ENCODE results near the gene ZMYND8. TPM values are rescaled to one million over a fixed set of nuclear protein-coding genes. Genes with fewer than 3 reads are reported as not detected.
"Not testable (repeated sequence)": the region's sequence is repeated elsewhere in the genome, so short reads cannot be mapped to it uniquely, and the experiment has no call there.

Gene ZMYND8
- total and polyA plus RNA-seq, 2 experiments from 2014 or later, result 10.2 to 12.4 TPM

GRCh38 chr20:47178851-47179250 is 177.6 kb downstream of the ZMYND8 start:
- H3K27ac ChIP-seq, result no peak overlapping the region
- no peak overlapping the region for H3K4me3 ChIP-seq
- no peak overlapping the region for H3K4me2 ChIP-seq (ENCODE audit: unreplicated experiment)
- no peaks in the 10 kb centered on the region for H3K79me2 ChIP-seq (ENCODE audit: insufficient read depth)
- no peaks in the 10 kb centered on the region for H3K27me3 ChIP-seq (replicated peaks; ENCODE audit: insufficient read depth)
- H2AFZ ChIP-seq, result no peak overlapping the region
- no peak overlapping the region for H3K9ac ChIP-seq
- no peaks in the 10 kb centered on the region for H3K9me2 ChIP-seq (ENCODE audit: insufficient read depth)
- H3K9me3 ChIP-seq (ENCODE audit: low read depth), result no peaks in the 10 kb centered on the region
- no peak for TF ChIP-seq EZH2phosphoT487 (IDR thresholded peaks at IDR 0.05; ENCODE audit: insufficient read depth, low read depth)
- TF ChIP-seq EZH2 (IDR thresholded peaks at IDR 0.05; ENCODE audit: insufficient read depth, poor library complexity, severe bottlenecking), result no peak
- H3F3A ChIP-seq (ENCODE audit: insufficient read depth), result no peaks in the 10 kb centered on the region
- no peaks in the 10 kb centered on the region for H3K4me1 ChIP-seq (ENCODE audit: insufficient read depth)
- no peak for DNase-seq
- 67 to 88% methylated on average over 1 of the region's 1 CpG for WGBS, 2 experiments (ENCODE audit: low coverage in 1 of 2, low lambda C conversion rate in 2 of 2, missing lambda C conversion rate in 2 of 2)
- H4K20me1 ChIP-seq (ENCODE audit: insufficient read depth), result no peaks in the 10 kb centered on the region
- no peaks in the 10 kb centered on the region for H3K36me3 ChIP-seq (ENCODE audit: low read depth)
- in situ Hi-C loops (cut with MboI), result no loop called here

- Histone ChIP-seq H3K9ac (no peak overlapping the region), H3K36me3 (ENCODE audit: low read depth) (no peaks in the 10 kb centered on the region), H3K27ac (no peak overlapping the region), H2AFZ (no peak overlapping the region), H3K9me2 (ENCODE audit: insufficient read depth) (no peaks in the 10 kb centered on the region), H3K27me3 (replicated peaks; ENCODE audit: insufficient read depth) (no peaks in the 10 kb centered on the region), H3K79me2 (ENCODE audit: insufficient read depth) (no peaks in the 10 kb centered on the region), H3K4me3 (no peak overlapping the region), H3F3A (ENCODE audit: insufficient read depth) (no peaks in the 10 kb centered on the region), H4K20me1 (ENCODE audit: insufficient read depth) (no peaks in the 10 kb centered on the region), H3K9me3 (ENCODE audit: low read depth) (no peaks in the 10 kb centered on the region), H3K4me1 (ENCODE audit: insufficient read depth) (no peaks in the 10 kb centered on the region), H3K4me2 (ENCODE audit: unreplicated experiment) (no peak overlapping the region)
- DNase-seq, result no peak
- TF ChIP-seq EZH2 (IDR thresholded peaks at IDR 0.05; ENCODE audit: insufficient read depth, poor library complexity, severe bottlenecking), result no peak
- no peak for TF ChIP-seq EZH2phosphoT487 (IDR thresholded peaks at IDR 0.05; ENCODE audit: insufficient read depth, low read depth)
- 77 to 89% methylated on average over 3 of the region's 3 CpGs for WGBS, 2 experiments (ENCODE audit: low coverage in 1 of 2, low lambda C conversion rate in 2 of 2, missing lambda C conversion rate in 2 of 2)
- in situ Hi-C loops (cut with MboI), result no loop called here
Observed at GRCh38 chr20:47178277-47178676, 178.2 kb downstream of the ZMYND8 start.

- in situ Hi-C loops (cut with MboI); H3K4me2 ChIP-seq (ENCODE audit: unreplicated experiment); H3K79me2 ChIP-seq (ENCODE audit: insufficient read depth); H3K9me2 ChIP-seq (ENCODE audit: insufficient read depth); H3K4me1 ChIP-seq (ENCODE audit: insufficient read depth); H3F3A ChIP-seq (ENCODE audit: insufficient read depth); H3K27ac ChIP-seq; H4K20me1 ChIP-seq (ENCODE audit: insufficient read depth); H3K9me3 ChIP-seq (ENCODE audit: low read depth); H3K27me3 ChIP-seq (replicated peaks; ENCODE audit: insufficient read depth); DNase-seq; H3K4me3 ChIP-seq; H2AFZ ChIP-seq; H3K36me3 ChIP-seq (ENCODE audit: low read depth); H3K9ac ChIP-seq: not testable (repeated sequence)
- 71 to 75% methylated on average over 5 of the region's 5 CpGs for WGBS, 2 experiments (ENCODE audit: low coverage in 1 of 2, low lambda C conversion rate in 2 of 2, missing lambda C conversion rate in 2 of 2)
Observed at GRCh38 chr20:47176217-47176616, 180.3 kb downstream of the ZMYND8 start.

GRCh38 chr20:47175493-47175892 is 181.0 kb downstream of the ZMYND8 start:
- TF ChIP-seq EZH2 (IDR thresholded peaks at IDR 0.05; ENCODE audit: insufficient read depth, poor library complexity, severe bottlenecking) (no peak), EZH2phosphoT487 (IDR thresholded peaks at IDR 0.05; ENCODE audit: insufficient read depth, low read depth) (no peak)
- peaks cover 10% of the 10 kb centered on the region; the same call in 1 of the 2 replicates for H3F3A ChIP-seq (ENCODE audit: insufficient read depth)
- DNase-seq, result no peak
- H4K20me1 ChIP-seq (ENCODE audit: insufficient read depth), result no peaks in the 10 kb centered on the region
- no peak overlapping the region for H3K4me2 ChIP-seq (ENCODE audit: unreplicated experiment)
- in situ Hi-C loops (cut with MboI), result no loop called here
- H3K36me3 ChIP-seq (ENCODE audit: low read depth), result no peaks in the 10 kb centered on the region
- no peaks in the 10 kb centered on the region for H3K9me2 ChIP-seq (ENCODE audit: insufficient read depth)
- WGBS, 2 experiments (ENCODE audit: low coverage in 1 of 2, low lambda C conversion rate in 2 of 2, missing lambda C conversion rate in 2 of 2), result 48 to 56% methylated on average over 6 of the region's 6 CpGs
- H3K27me3 ChIP-seq (replicated peaks; ENCODE audit: insufficient read depth), result no peaks in the 10 kb centered on the region
- H3K79me2 ChIP-seq (ENCODE audit: insufficient read depth), result no peaks in the 10 kb centered on the region
- no peak overlapping the region for H3K4me3 ChIP-seq
- H2AFZ ChIP-seq, result no peak overlapping the region
- H3K9ac ChIP-seq, result no peak overlapping the region
- H3K27ac ChIP-seq, result no peak overlapping the region
- H3K9me3 ChIP-seq (ENCODE audit: low read depth), result no peaks in the 10 kb centered on the region
- peaks cover 7% of the 10 kb centered on the region; the same call in 1 of the 2 replicates for H3K4me1 ChIP-seq (ENCODE audit: insufficient read depth)

Data from GM23248 (cell line).